ENCODE measurements around the gene ZRANB3. TPM values are rescaled to one million over a fixed set of nuclear protein-coding genes. Genes with fewer than 3 reads are reported as not detected.

ZRANB3 gene
- total and polyA plus RNA-seq, 4 donors = 2.5 to 7.2 (median 4.1) TPM

GRCh38 chr2:135149251-135149650, 381.8 kb downstream of the ZRANB3 start:
- peaks cover 4 to 33% (median 24%) of the 10 kb centered on the region in 4 donors for H3K36me3 ChIP-seq (ENCODE audit: control insufficient read depth in 4 of 4, insufficient read depth in 3 of 4, low read depth in 1 of 4, low read length in 3 of 4)
- H3K4me1 ChIP-seq (ENCODE audit: control insufficient read depth in 4 of 4, insufficient read depth in 4 of 4, low read length in 3 of 4) = peaks cover 0 to 2% (median 0%) of the 10 kb centered on the region in 4 donors

More at GRCh38 chr2:135149251-135149650, 381.8 kb downstream of the ZRANB3 start:
- 75% methylated on average over 1 of the region's 1 CpG for WGBS
- Histone ChIP-seq H3K9ac (ENCODE audit: low read depth in 1 of 2, low read length in 2 of 2) (no peak overlapping the region), H3K9me3 (ENCODE audit: control insufficient read depth in 4 of 4, low read length in 3 of 4) (peaks cover 0 to 4% (median 0%) of the 10 kb centered on the region in 4 donors), H3K27me3 (ENCODE audit: control insufficient read depth in 4 of 4, insufficient read depth in 4 of 4, low read length in 3 of 4) (no peaks in the 10 kb centered on the region), H3K4me3 (ENCODE audit: low read depth in 1 of 3, low read length in 3 of 3) (no peak overlapping the region), H3K27ac (ENCODE audit: low read depth in 1 of 2, low read length in 2 of 2) (no peak overlapping the region)
- no peak for DNase-seq (ENCODE audit: low spot score)
- no peak for TF ChIP-seq FOXA1 (IDR thresholded peaks at IDR 0.05)
- TF ChIP-seq RAD21 (IDR thresholded peaks at IDR 0.05) = no peak
- TF ChIP-seq YY1 (IDR thresholded peaks at IDR 0.05) = no peak
- no peak for TF ChIP-seq TAF1 (conservative IDR thresholded peaks at IDR 0.05)
- no peak for TF ChIP-seq RXRA (IDR thresholded peaks at IDR 0.05)
- no peak for TF ChIP-seq FOXA2 (IDR thresholded peaks at IDR 0.05)
- no peak for TF ChIP-seq REST (IDR thresholded peaks at IDR 0.05)
- TF ChIP-seq CTCF (IDR thresholded peaks at IDR 0.05; ENCODE audit: low read depth, low read length, missing input control) = no peak
- TF ChIP-seq ATF3 (IDR thresholded peaks at IDR 0.05) = no peak
- TF ChIP-seq JUND (IDR thresholded peaks at IDR 0.05) = no peak
- no peak for TF ChIP-seq EGR1 (IDR thresholded peaks at IDR 0.05; ENCODE audit: low read depth in 2 of 2)
- TF ChIP-seq SP1 (IDR thresholded peaks at IDR 0.05) = no peak
- TF ChIP-seq GABPA (IDR thresholded peaks at IDR 0.05 in 1 of 2, conservative IDR thresholded peaks at IDR 0.05 in 1 of 2) = no peak
- TF ChIP-seq MAX (IDR thresholded peaks at IDR 0.05) = no peak
- no peak for TF ChIP-seq HNF4A (conservative IDR thresholded peaks at IDR 0.05)
- no peak for TF ChIP-seq ZBTB33 (IDR thresholded peaks at IDR 0.05)
- no peak for TF ChIP-seq HNF4G (IDR thresholded peaks at IDR 0.05)
- TF ChIP-seq NR2F2 (IDR thresholded peaks at IDR 0.05) = no peak

Measured in liver (tissue), 9 donors.